ENCODE measurements around the gene URI1. TPM values are rescaled to one million over a fixed set of nuclear protein-coding genes. Genes with fewer than 3 reads are reported as not detected.

The URI1 gene
- total RNA-seq, 1 experiment from 2014 or later = 76.2 TPM

DNA sequence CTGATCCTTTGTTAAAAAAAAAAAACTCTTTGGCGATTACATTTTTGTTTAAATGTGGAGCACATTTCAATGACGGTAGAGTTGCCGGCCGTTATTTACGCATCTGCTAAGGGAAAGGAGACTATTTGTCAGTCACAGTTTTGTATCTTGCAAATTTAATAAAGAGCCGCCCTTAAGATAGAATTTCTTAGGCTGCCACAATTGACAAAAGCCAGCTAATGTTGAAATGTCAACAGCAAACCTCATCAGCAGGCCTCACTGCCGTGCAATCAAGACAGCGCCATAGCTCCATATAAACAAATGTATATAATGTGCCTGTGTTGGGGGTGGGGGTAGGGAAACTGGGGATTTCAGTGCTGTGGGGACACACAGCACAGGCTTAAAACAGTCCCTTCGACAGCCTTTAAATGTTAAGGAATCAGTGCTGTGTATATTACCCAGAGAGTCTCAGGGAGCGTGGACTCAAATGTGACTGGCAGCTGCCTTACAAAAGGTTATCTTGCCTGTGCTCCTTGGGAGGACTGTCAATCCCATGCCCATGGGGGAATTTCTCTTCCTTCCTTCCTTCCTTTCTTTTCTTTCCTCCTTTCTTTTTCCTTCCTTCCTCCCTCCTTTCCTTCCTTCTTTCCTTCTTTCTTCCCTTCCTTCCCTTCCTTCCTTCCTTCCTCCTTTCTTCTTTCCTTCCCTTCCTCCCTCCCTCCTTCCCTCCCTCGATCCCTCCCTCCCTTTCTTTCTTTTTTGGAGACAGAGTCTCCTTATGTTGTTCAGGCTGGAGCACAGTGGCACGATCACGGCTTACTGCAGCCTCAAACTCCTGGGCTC lies 108.0 kb downstream of the URI1 start:
- DNase-seq (ENCODE audit: low read depth in 1 of 2, low spot score in 2 of 2) = no peak
- Histone ChIP-seq H3K27me3 (replicated peaks) (no peaks in the 10 kb centered on the region), H3K36me3 (no peaks in the 10 kb centered on the region), H3K9me3 (replicated peaks) (no peaks in the 10 kb centered on the region), H3K4me1 (replicated peaks) (no peaks in the 10 kb centered on the region), H3K4me3 (no peak overlapping the region), H3K27ac (no peak overlapping the region)

DNA sequence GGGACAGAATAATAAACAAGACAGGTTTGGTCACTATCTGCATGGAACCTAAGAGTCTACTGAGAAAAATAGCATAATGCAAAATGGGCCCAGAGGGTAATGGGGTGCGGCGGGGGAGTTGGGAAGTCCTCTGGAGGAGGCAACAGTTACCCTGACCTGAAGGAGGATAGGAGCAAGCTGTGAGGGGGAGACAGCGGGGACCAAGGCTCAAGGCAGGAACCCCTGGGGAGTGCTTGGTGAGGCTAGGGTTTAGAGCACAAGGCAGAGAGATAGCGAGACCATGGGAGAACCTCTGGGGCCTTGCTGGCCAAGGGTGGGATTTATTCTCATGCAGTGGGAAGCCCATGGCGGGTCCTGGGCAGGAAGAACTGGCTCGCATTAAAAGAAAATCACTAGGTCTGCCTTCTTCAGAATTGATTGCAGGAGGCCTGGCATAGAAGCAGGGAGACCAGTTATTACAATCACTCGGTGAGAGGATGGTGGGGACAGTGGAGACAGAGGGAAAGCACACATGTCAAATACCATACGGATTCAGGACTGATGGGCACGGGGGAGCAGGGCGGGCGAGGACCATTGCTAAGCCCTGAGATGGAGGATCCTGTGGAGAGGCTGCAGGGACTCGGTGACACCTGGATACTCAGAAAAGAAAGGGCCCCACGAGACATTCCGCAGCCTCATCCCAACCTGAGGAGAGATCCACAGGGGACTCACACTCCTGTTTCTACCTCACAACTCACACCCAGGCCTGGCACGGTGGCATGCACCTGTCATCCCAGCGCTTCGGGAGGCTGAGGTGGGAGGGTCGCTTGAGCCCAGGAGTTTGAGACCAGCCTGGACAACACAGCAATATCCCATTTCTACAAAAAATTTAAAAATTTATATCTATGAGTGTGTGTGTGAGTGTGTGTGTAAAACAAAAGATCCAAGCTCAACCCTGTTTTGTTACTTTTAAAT lies 110.4 kb downstream of the URI1 start:
- H3K27me3 ChIP-seq (replicated peaks) = no peaks in the 10 kb centered on the region

GRCh38 chr19:30053558-30053957 lies 111.5 kb downstream of the URI1 start:
- no peak for DNase-seq (ENCODE audit: low read depth in 1 of 2, low spot score in 2 of 2)
- Histone ChIP-seq H3K27me3 (replicated peaks) (no peaks in the 10 kb centered on the region), H3K27ac (no peak overlapping the region), H3K9me3 (replicated peaks) (no peaks in the 10 kb centered on the region), H3K36me3 (no peaks in the 10 kb centered on the region), H3K4me1 (replicated peaks) (no peaks in the 10 kb centered on the region), H3K4me3 (no peak overlapping the region)

More for the DNA sequence above, 110.4 kb downstream of the URI1 start:
- no peaks in the 10 kb centered on the region for H3K9me3 ChIP-seq (replicated peaks)
- no peak overlapping the region for H3K27ac ChIP-seq
- H3K4me1 ChIP-seq (replicated peaks) = no peaks in the 10 kb centered on the region
- no peak for DNase-seq (ENCODE audit: low read depth in 1 of 2, low spot score in 2 of 2)
- H3K4me3 ChIP-seq = no peak overlapping the region
- H3K36me3 ChIP-seq = no peaks in the 10 kb centered on the region

DNA sequence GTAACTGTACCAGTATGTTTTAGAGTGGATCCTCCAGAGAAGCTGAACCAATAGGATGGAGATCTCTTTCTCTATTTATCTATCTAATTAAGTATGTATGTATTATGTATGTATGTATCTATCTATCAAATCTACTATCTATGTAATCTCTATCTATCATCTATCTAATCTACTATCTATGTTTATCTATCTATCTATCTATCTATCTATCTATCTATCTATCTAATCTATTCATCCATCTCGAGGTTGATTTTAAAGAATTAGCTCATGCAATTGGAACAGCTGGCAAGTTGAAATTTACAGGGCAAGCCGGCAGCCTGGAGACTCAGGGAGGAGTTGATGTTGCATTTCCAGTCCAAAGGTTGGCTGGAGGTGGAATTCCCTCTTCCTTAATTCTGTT lies 112.2 kb downstream of the URI1 start:
- H3K27me3 ChIP-seq (replicated peaks) = no peaks in the 10 kb centered on the region
- no peak for DNase-seq (ENCODE audit: low read depth in 1 of 2, low spot score in 2 of 2)
- no peaks in the 10 kb centered on the region for H3K4me1 ChIP-seq (replicated peaks)
- no peaks in the 10 kb centered on the region for H3K9me3 ChIP-seq (replicated peaks)
- H3K4me3 ChIP-seq = no peak overlapping the region
- H3K27ac ChIP-seq = no peak overlapping the region
- no peaks in the 10 kb centered on the region for H3K36me3 ChIP-seq

- Histone ChIP-seq H3K4me3 (no peak overlapping the region), H3K27me3 (replicated peaks) (no peaks in the 10 kb centered on the region), H3K9me3 (replicated peaks) (no peaks in the 10 kb centered on the region), H3K4me1 (replicated peaks) (no peaks in the 10 kb centered on the region), H3K36me3 (no peaks in the 10 kb centered on the region), H3K27ac (no peak overlapping the region)
- no peak for DNase-seq (ENCODE audit: low read depth in 1 of 2, low spot score in 2 of 2)
Observed at GRCh38 chr19:30056580-30056979, 114.5 kb downstream of the URI1 start.

DNA sequence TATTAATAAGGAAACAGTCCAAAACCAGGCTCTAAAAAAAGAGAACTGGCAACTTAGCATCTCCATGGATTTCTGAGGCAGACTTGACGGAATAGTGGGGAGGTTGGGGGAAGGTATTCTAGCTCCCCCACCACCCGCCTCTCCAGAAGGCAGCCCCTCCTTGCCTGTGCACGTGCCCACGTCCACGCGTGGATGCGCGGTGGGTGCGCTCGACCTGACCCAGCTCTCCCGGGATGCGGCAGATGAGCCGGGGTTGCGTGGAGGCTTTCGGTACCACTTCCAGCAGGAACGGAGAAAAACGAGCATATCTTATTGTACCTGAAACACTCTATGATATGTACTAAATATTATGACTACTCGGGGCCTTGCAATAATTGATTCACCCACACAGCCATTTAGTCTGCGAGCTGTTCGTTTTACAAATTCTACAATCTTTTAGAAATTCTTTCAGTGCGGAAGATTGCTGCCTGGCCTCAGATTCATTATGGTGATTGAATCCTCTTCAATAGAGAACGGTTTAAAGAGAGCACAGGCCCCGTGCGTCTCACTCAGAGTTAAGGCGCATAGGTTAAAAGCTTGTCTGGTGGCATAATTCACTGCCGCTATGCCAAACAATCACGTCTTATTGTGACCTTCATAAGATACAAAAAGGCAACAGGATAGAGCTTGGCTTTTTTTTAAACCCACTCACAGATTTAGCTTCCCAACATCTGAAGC lies 117.9 kb downstream of the URI1 start:
- Histone ChIP-seq H3K27me3 (replicated peaks) (no peaks in the 10 kb centered on the region), H3K4me3 (no peak overlapping the region), H3K9me3 (replicated peaks) (no peaks in the 10 kb centered on the region), H3K4me1 (replicated peaks) (no peaks in the 10 kb centered on the region), H3K27ac (no peak overlapping the region), H3K36me3 (no peaks in the 10 kb centered on the region)
- no peak for DNase-seq (ENCODE audit: low read depth in 1 of 2, low spot score in 2 of 2)

DNA sequence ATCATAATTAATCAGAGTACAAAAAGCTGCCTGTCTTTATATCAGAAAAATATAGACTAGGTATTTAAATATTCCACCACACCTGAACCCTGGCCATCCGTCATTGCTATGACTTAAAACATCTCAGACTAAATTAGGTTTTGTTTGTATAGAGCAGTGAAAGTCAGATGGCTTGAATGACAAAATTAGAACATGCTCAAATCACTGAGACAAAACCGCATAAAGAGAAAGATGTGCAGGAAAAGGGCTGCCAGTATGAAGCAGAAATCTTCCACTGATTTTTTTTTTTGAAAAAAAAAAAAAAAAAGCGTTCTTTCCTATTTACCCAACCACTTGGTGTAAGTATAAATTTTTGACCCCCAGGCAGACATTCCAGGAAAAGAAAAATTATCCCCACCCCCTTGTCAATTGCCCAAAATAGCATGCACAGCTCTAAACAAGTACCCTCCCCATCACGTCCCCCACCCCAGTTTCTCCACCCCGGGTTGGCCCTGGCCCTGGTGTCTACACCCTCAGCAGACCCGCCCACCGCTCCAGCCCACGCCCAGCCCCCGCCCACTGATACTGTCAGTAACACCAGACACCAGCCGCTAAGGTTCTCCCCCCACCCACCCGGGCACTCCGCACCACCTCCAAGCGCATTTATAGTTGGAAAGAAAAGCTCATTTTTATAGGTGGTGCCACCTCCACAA lies 118.6 kb downstream of the URI1 start:
- Histone ChIP-seq H3K4me3 (no peak overlapping the region), H3K9me3 (replicated peaks) (no peaks in the 10 kb centered on the region), H3K27ac (no peak overlapping the region), H3K36me3 (no peaks in the 10 kb centered on the region), H3K4me1 (replicated peaks) (no peaks in the 10 kb centered on the region), H3K27me3 (replicated peaks) (no peaks in the 10 kb centered on the region)
- no peak for DNase-seq (ENCODE audit: low read depth in 1 of 2, low spot score in 2 of 2)

GRCh38 chr19:30061223-30062064 lies 119.4 kb downstream of the URI1 start:
- DNase-seq (ENCODE audit: low read depth in 1 of 2, low spot score in 2 of 2) = peak in 1 of 2 experiments; percentile 14
- Histone ChIP-seq H3K27ac (no peak overlapping the region), H3K4me1 (replicated peaks) (no peaks in the 10 kb centered on the region)

GRCh38 chr19:30062065-30062906 lies 120.2 kb downstream of the URI1 start:
- Histone ChIP-seq H3K27me3 (replicated peaks) (no peaks in the 10 kb centered on the region), H3K27ac (no peak overlapping the region), H3K4me1 (replicated peaks) (no peaks in the 10 kb centered on the region), H3K4me3 (no peak overlapping the region), H3K36me3 (no peaks in the 10 kb centered on the region), H3K9me3 (replicated peaks) (no peaks in the 10 kb centered on the region)
- DNase-seq (ENCODE audit: low read depth in 1 of 2, low spot score in 2 of 2) = peak in 1 of 2 experiments; percentile 33

More at GRCh38 chr19:30061223-30062064, 119.4 kb downstream of the URI1 start:
- Histone ChIP-seq H3K9me3 (replicated peaks) (no peaks in the 10 kb centered on the region), H3K4me3 (no peak overlapping the region), H3K36me3 (no peaks in the 10 kb centered on the region), H3K27me3 (replicated peaks) (no peaks in the 10 kb centered on the region)

GRCh38 chr19:30062907-30063649 lies 121.0 kb downstream of the URI1 start:
- no peaks in the 10 kb centered on the region for H3K27me3 ChIP-seq (replicated peaks)
- no peaks in the 10 kb centered on the region for H3K9me3 ChIP-seq (replicated peaks)
- DNase-seq (ENCODE audit: low read depth in 1 of 2, low spot score in 2 of 2) = peak in 1 of 2 experiments; percentile 37
- H3K36me3 ChIP-seq = no peaks in the 10 kb centered on the region
- no peak overlapping the region for H3K4me3 ChIP-seq
- H3K27ac ChIP-seq = no peak overlapping the region
- no peaks in the 10 kb centered on the region for H3K4me1 ChIP-seq (replicated peaks)

DNA sequence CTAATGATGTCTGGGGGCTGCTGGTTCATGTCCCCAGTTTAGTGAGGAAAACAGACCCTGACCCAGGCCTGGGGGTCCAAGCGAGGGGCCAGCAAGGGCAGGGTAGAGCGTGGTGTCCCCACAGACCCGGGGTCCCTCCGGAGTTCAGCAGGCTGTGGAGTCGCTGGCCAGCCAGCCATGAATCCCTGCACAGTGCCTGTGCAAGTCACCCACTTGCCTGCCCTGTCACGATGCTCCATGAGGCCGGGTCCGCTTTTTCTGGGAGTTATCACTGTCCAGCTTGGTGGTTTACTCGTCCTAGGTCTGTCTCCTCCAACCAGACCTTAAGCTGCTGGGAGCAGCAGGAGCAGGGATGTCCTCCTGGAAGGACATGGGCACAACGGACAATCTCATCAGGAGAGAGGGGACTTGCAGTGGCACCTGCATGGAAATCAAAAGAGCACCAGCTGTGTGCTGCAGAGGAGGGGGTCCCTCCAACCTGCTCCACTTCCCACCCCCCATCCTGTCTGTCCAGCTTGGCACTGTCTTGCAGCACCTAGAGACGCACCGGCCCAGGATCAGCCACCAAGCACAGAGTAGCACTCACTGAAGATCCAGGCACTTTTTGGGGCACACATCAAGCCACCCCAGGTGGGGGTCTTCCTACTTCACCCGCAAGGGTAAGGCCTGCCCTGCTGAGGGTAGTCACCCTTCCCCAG lies 121.8 kb downstream of the URI1 start:
- H3K4me3 ChIP-seq = no peak overlapping the region
- peak in 1 of 2 experiments; percentile 32 for DNase-seq (ENCODE audit: low read depth in 1 of 2, low spot score in 2 of 2)
- H3K4me1 ChIP-seq (replicated peaks) = no peaks in the 10 kb centered on the region
- H3K27ac ChIP-seq = no peak overlapping the region
- no peaks in the 10 kb centered on the region for H3K9me3 ChIP-seq (replicated peaks)
- no peaks in the 10 kb centered on the region for H3K27me3 ChIP-seq (replicated peaks)
- H3K36me3 ChIP-seq = no peaks in the 10 kb centered on the region

All from SJSA1 (cell line).